Measurements from ENCODE around the gene ZNF675. TPM values are rescaled to one million over a fixed set of nuclear protein-coding genes. Genes with fewer than 3 reads are reported as not detected.
"Not testable (repeated sequence)": the region's sequence is repeated elsewhere in the genome, so short reads cannot be mapped to it uniquely, and the experiment has no call there.

The ZNF675 gene
- total RNA-seq, 1 donor from 2014 or later, result 15.5 TPM

DNA sequence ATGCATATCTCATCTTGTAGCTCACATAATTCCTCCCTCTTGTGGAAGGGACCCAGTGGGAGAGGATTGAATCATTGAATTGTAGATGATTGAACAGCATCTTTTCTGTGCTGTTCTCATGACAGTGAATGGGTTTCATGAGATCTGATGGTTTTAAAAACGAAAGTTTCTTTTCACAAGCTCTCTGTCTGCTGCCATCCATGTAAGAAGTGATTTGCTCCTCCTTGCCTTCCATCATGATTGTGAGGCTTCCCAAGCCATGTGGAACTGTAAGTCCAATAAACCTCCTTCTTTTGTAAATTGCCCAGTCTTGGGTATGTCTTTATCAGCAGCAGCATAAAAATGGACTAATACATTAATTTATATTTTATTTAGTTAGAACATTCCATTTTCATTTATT, 19.6 kb upstream of the ZNF675 start:
- no peak for FAIRE-seq
- Histone ChIP-seq H4K20me1 (ENCODE audit: insufficient read depth, low read length) (no peaks in the 10 kb centered on the region), H3K9ac (ENCODE audit: low read length) (no peak overlapping the region), H3K4me3 (ENCODE audit: insufficient read depth, low read depth, low read length) (no peak overlapping the region), H3K79me2 (ENCODE audit: insufficient read depth, low read length) (no peaks in the 10 kb centered on the region), H2AFZ (ENCODE audit: low read depth, low read length) (no peak overlapping the region), H3K4me2 (ENCODE audit: low read length) (no peak overlapping the region), H3K4me1 (ENCODE audit: insufficient read depth, low read length) (no peaks in the 10 kb centered on the region), H3K27me3 (ENCODE audit: insufficient read depth, low read length) (no peaks in the 10 kb centered on the region), H3K9me3 (ENCODE audit: insufficient read depth, low read depth, low read length) (no peaks in the 10 kb centered on the region), H3K36me3 (ENCODE audit: insufficient read depth, low read length) (no peaks in the 10 kb centered on the region), H3K27ac (ENCODE audit: low read depth, low read length) (no peak overlapping the region)
- TF ChIP-seq, protein P1, sequence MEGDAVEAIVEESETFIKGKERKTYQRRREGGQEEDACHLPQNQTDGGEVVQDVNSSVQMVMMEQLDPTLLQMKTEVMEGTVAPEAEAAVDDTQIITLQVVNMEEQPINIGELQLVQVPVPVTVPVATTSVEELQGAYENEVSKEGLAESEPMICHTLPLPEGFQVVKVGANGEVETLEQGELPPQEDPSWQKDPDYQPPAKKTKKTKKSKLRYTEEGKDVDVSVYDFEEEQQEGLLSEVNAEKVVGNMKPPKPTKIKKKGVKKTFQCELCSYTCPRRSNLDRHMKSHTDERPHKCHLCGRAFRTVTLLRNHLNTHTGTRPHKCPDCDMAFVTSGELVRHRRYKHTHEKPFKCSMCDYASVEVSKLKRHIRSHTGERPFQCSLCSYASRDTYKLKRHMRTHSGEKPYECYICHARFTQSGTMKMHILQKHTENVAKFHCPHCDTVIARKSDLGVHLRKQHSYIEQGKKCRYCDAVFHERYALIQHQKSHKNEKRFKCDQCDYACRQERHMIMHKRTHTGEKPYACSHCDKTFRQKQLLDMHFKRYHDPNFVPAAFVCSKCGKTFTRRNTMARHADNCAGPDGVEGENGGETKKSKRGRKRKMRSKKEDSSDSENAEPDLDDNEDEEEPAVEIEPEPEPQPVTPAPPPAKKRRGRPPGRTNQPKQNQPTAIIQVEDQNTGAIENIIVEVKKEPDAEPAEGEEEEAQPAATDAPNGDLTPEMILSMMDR (IDR thresholded peaks at IDR 0.05; ENCODE audit: insufficient read depth, low read depth, low read length), result no peak
- TF ChIP-seq EZH2 (IDR thresholded peaks at IDR 0.05; ENCODE audit: insufficient read depth, low read length), result no peak
- Mint-ChIP-seq H3K27me3 (ENCODE audit: low read depth, unreplicated experiment) (no peaks in the 10 kb centered on the region), H3K4me3 (ENCODE audit: unreplicated experiment) (no peak overlapping the region), H3K27ac (ENCODE audit: unreplicated experiment) (no peak overlapping the region), H3K9me3 (ENCODE audit: unreplicated experiment) (peaks cover 6% of the 10 kb centered on the region), H3K4me1 (ENCODE audit: low read depth, unreplicated experiment) (no peaks in the 10 kb centered on the region), H3K36me3 (ENCODE audit: low read depth, unreplicated experiment) (no peaks in the 10 kb centered on the region)
- DNase-seq (ENCODE audit: low read depth), result no peak

DNA sequence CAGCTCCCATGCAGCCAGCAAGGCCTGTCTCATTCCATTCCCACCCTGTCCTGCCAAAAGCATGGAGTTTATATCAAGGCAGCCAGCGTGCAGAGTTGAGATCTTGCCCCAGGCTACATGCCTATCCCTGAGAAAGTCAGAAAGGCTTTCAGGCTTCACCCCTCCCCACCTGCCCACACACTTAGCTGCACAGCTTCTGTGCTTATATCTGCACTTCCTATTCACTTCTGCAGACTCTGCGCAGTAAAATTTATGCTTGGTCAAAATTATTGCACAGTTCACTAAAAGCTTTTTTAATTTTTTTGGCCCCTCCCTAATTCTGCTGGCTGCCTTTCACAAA, 12.5 kb upstream of the ZNF675 start:
- H3K27me3 ChIP-seq (ENCODE audit: insufficient read depth, low read length), result no peaks in the 10 kb centered on the region
- no peak overlapping the region for H3K4me2 ChIP-seq (ENCODE audit: low read length)
- Mint-ChIP-seq H3K27ac (ENCODE audit: unreplicated experiment) (no peak overlapping the region), H3K4me3 (ENCODE audit: unreplicated experiment) (no peak overlapping the region), H3K27me3 (ENCODE audit: low read depth, unreplicated experiment) (no peaks in the 10 kb centered on the region), H3K4me1 (ENCODE audit: low read depth, unreplicated experiment) (peaks cover 7% of the 10 kb centered on the region), H3K36me3 (ENCODE audit: low read depth, unreplicated experiment) (peaks cover 1% of the 10 kb centered on the region), H3K9me3 (ENCODE audit: unreplicated experiment) (peaks cover 9% of the 10 kb centered on the region)
- no peak overlapping the region for H3K4me3 ChIP-seq (ENCODE audit: insufficient read depth, low read depth, low read length)
- no peaks in the 10 kb centered on the region for H4K20me1 ChIP-seq (ENCODE audit: insufficient read depth, low read length)
- H3K27ac ChIP-seq (ENCODE audit: low read depth, low read length), result no peak overlapping the region
- H3K4me1 ChIP-seq (ENCODE audit: insufficient read depth, low read length), result no peaks in the 10 kb centered on the region
- DNase-seq (ENCODE audit: low read depth) (no peak), FAIRE-seq (no peak)
- no peak overlapping the region for H2AFZ ChIP-seq (ENCODE audit: low read depth, low read length)
- no peak overlapping the region for H3K9ac ChIP-seq (ENCODE audit: low read length)
- no peak for TF ChIP-seq EZH2 (IDR thresholded peaks at IDR 0.05; ENCODE audit: insufficient read depth, low read length)
- TF ChIP-seq, protein P1 (IDR thresholded peaks at IDR 0.05; ENCODE audit: insufficient read depth, low read depth, low read length), result no peak
- no peaks in the 10 kb centered on the region for H3K79me2 ChIP-seq (ENCODE audit: insufficient read depth, low read length)
- no peaks in the 10 kb centered on the region for H3K36me3 ChIP-seq (ENCODE audit: insufficient read depth, low read length)
- peaks cover 3% of the 10 kb centered on the region for H3K9me3 ChIP-seq (ENCODE audit: insufficient read depth, low read depth, low read length)

DNA sequence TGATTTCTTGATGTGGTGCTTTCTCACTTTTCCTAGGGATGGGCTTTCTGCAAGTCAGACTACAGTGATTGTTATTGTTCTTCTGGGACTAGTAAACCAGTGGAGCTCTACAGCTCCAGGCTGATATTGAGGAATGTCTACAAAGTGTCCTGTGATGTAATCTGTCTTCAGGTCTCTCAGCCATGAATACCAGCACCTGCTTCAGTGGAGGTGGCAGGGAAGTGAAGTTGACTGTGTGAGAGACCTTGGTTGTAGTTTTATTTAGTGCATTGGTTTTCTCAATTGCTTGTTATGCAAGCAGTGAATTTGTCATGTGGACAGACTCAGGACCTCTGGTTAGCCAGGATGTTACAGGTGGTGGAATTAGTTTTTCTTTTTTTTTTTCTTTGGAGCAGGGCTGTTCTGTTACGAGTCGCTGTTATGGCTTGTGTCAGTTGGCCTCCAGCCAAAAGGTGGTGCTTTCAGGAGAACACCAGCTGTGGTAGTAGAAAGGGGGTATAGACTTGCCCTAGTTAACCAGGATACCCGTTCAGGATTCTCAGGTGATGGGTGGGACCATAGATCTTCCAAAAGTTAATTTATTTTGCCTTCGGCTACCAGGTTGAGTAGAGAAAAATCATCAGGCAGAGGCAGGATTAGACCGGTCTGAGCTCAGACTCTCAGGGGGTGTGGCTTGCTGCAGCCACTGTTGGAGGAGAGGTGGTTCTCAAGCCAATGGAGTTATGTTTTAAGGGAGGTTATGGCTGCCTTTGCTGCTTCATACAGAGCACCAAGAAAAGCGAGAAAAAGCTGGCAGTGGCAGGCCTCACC, 11.9 kb upstream of the ZNF675 start:
- Mint-ChIP-seq H3K4me1 (ENCODE audit: low read depth, unreplicated experiment) (peaks cover 7% of the 10 kb centered on the region), H3K27ac (ENCODE audit: unreplicated experiment) (peak overlapping the region; percentile 41), H3K36me3 (ENCODE audit: low read depth, unreplicated experiment) (peaks cover 1% of the 10 kb centered on the region), H3K9me3 (ENCODE audit: unreplicated experiment) (peaks cover 9% of the 10 kb centered on the region), H3K27me3 (ENCODE audit: low read depth, unreplicated experiment) (no peaks in the 10 kb centered on the region), H3K4me3 (ENCODE audit: unreplicated experiment) (no peak overlapping the region)
- H3K4me3 ChIP-seq (ENCODE audit: insufficient read depth, low read depth, low read length), result no peak overlapping the region
- peaks cover 3% of the 10 kb centered on the region for H3K9me3 ChIP-seq (ENCODE audit: insufficient read depth, low read depth, low read length)
- H2AFZ ChIP-seq (ENCODE audit: low read depth, low read length), result no peak overlapping the region
- H3K36me3 ChIP-seq (ENCODE audit: insufficient read depth, low read length), result no peaks in the 10 kb centered on the region
- no peak for TF ChIP-seq EZH2 (IDR thresholded peaks at IDR 0.05; ENCODE audit: insufficient read depth, low read length)
- TF ChIP-seq, protein P1 (IDR thresholded peaks at IDR 0.05; ENCODE audit: insufficient read depth, low read depth, low read length), result no peak
- H3K4me1 ChIP-seq (ENCODE audit: insufficient read depth, low read length), result no peaks in the 10 kb centered on the region
- DNase-seq (ENCODE audit: low read depth), result no peak
- no peak overlapping the region for H3K4me2 ChIP-seq (ENCODE audit: low read length)
- no peak for FAIRE-seq
- no peaks in the 10 kb centered on the region for H3K27me3 ChIP-seq (ENCODE audit: insufficient read depth, low read length)
- no peaks in the 10 kb centered on the region for H3K79me2 ChIP-seq (ENCODE audit: insufficient read depth, low read length)
- no peak overlapping the region for H3K27ac ChIP-seq (ENCODE audit: low read depth, low read length)
- no peaks in the 10 kb centered on the region for H4K20me1 ChIP-seq (ENCODE audit: insufficient read depth, low read length)
- no peak overlapping the region for H3K9ac ChIP-seq (ENCODE audit: low read length)

DNA sequence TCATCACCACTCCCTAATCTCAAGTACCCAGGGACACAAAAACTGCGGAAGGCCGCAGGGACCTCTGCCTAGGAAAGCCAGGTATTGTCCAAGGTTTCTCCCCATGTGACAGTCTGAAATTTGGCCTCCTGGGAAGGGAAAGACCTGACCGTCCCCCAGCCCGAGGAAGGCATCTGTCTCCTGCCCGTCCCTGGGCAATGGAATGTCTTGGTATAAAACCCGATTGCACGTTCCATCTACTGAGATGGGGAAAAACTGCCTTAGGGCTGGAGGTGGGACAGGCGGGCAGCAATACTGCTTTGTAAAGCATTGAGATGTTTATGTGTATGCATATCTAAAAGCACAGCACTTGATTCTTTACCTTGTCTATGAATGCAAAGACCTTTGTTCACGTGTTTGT, 5.9 kb upstream of the ZNF675 start:
- not testable (repeated sequence) for H3K4me2 ChIP-seq (ENCODE audit: low read length); H4K20me1 ChIP-seq (ENCODE audit: insufficient read depth, low read length); DNase-seq (ENCODE audit: low read depth); H3K27me3 ChIP-seq (ENCODE audit: insufficient read depth, low read length); H3K27ac ChIP-seq (ENCODE audit: low read depth, low read length); H3K27me3 Mint-ChIP-seq (ENCODE audit: low read depth, unreplicated experiment); H3K9me3 ChIP-seq (ENCODE audit: insufficient read depth, low read depth, low read length); H3K36me3 Mint-ChIP-seq (ENCODE audit: low read depth, unreplicated experiment); H3K4me1 Mint-ChIP-seq (ENCODE audit: low read depth, unreplicated experiment); H3K4me3 Mint-ChIP-seq (ENCODE audit: unreplicated experiment); H3K36me3 ChIP-seq (ENCODE audit: insufficient read depth, low read length); FAIRE-seq; H3K4me1 ChIP-seq (ENCODE audit: insufficient read depth, low read length); H3K9ac ChIP-seq (ENCODE audit: low read length); H3K4me3 ChIP-seq (ENCODE audit: insufficient read depth, low read depth, low read length); H2AFZ ChIP-seq (ENCODE audit: low read depth, low read length); H3K27ac Mint-ChIP-seq (ENCODE audit: unreplicated experiment); H3K79me2 ChIP-seq (ENCODE audit: insufficient read depth, low read length); H3K9me3 Mint-ChIP-seq (ENCODE audit: unreplicated experiment)
